SK-N-SH treated with all-trans-retinoic acid at 6 μM for 48 hours (cell line): ENCODE data around the gene GLMN.

Experiments used
- ARNTL ChIP-seq: fragments of 450-650 bp; formaldehyde crosslinking; IDR thresholded peaks from 2 replicates; pipeline ENCODE4 v1.5.0; 2020; ENCODE audit warnings: low read depth, mild to moderate bottlenecking, moderate library complexity, borderline replicate concordance
- CREB5 ChIP-seq: fragments of 250-450 bp; sonication (Bioruptor Pico); IDR thresholded peaks from 2 replicates; pipeline ENCODE4 v1.5.1; 2020; ENCODE audit warnings: low read depth, mild to moderate bottlenecking, moderate library complexity
- CSDC2 ChIP-seq: fragments of 250-450 bp; sonication (Bioruptor Pico); IDR thresholded peaks from 2 replicates; pipeline ENCODE4 v1.5.0; 2020; ENCODE audit warnings: mild to moderate bottlenecking, moderate library complexity
- CSRNP3 ChIP-seq: fragments of 250-450 bp; sonication (Bioruptor Pico); IDR thresholded peaks from 2 replicates; pipeline ENCODE4 v1.5.1; 2021; ENCODE audit warnings: mild to moderate bottlenecking, moderate library complexity
- OSR1 ChIP-seq: fragments of 250-450 bp; sonication (Bioruptor Pico); IDR thresholded peaks from 2 replicates; pipeline ENCODE4 v1.8.0; 2022; ENCODE audit warnings: moderate library complexity, mild to moderate bottlenecking, inconsistent platforms
- POU6F1 ChIP-seq: fragments of 250-450 bp; sonication (Bioruptor Pico); IDR thresholded peaks from 2 replicates; pipeline ENCODE4 v1.8.0; 2021; ENCODE audit warnings: low read depth, mild to moderate bottlenecking, moderate library complexity, borderline replicate concordance
- TOX ChIP-seq: fragments of 250-450 bp; sonication (Bioruptor Pico); IDR thresholded peaks from 2 replicates; pipeline ENCODE4 v1.8.0; 2021; ENCODE audit warnings: mild to moderate bottlenecking, moderate library complexity, borderline replicate concordance
- ZFP3 ChIP-seq: fragments of 250-450 bp; sonication (Bioruptor Pico); IDR thresholded peaks from 2 replicates; pipeline ENCODE4 v1.5.0; 2020; ENCODE audit warnings: mild to moderate bottlenecking, moderate library complexity
- ZFP30 ChIP-seq: fragments of 450-650 bp; formaldehyde crosslinking; IDR thresholded peaks from 2 replicates; pipeline ENCODE4 v1.5.0; 2022; ENCODE audit warnings: mild to moderate bottlenecking, moderate library complexity
- ZNF70 ChIP-seq: fragments of 450-650 bp; formaldehyde crosslinking; IDR thresholded peaks from 2 replicates; pipeline ENCODE4 v1.5.0; 2020; ENCODE audit warnings: mild to moderate bottlenecking, moderate library complexity
- TF ChIP-seq, protein P1 (sequence below): fragments of 250-450 bp; sonication (Bioruptor Pico); IDR thresholded peaks from 2 replicates; pipeline ENCODE4 v1.8.0; 2020; ENCODE audit warnings: mild to moderate bottlenecking, moderate library complexity, borderline replicate concordance

DNA sequence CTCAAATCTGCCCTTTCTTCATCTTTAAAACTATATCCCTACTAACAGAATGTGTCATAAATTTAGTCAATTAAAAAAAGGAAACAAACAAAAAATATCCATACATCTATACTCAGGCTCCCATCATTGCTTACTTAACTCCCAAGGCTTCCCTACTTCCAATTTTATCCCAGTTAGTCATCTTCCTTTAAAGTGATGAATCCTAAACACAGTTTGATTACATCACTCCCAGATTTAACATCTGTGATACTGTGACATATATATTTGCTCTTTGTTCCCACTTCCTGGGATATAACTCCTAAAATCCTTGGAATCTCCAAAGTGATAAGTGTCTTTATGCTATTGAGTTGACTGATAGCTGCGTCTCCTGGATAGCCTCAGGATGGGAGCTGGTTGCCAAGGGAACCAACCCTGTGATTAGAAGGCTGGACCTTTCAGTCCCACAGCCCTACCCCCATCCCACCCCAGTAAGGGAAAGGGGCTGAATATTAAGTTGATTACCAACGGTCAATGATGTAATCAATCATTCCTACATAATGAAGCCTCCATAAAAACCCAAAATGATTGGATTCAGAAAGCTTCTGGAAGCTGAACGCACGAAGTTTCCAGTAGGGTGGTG is 21.6 kb downstream of the GLMN start:
- TF ChIP-seq CSDC2 (no peak), ARNTL (CRISPR knock-in tag) (no peak), CREB5 (no peak), TOX (CRISPR knock-in tag) (no peak), ZFP3 (CRISPR knock-in tag) (no peak), ZNF70 (CRISPR knock-in tag) (no peak), CSRNP3 (no peak), ZFP30 (CRISPR knock-in tag) (no peak), POU6F1 (CRISPR knock-in tag) (no peak), OSR1 (CRISPR knock-in tag) (no peak)
- TF ChIP-seq, protein P1, sequence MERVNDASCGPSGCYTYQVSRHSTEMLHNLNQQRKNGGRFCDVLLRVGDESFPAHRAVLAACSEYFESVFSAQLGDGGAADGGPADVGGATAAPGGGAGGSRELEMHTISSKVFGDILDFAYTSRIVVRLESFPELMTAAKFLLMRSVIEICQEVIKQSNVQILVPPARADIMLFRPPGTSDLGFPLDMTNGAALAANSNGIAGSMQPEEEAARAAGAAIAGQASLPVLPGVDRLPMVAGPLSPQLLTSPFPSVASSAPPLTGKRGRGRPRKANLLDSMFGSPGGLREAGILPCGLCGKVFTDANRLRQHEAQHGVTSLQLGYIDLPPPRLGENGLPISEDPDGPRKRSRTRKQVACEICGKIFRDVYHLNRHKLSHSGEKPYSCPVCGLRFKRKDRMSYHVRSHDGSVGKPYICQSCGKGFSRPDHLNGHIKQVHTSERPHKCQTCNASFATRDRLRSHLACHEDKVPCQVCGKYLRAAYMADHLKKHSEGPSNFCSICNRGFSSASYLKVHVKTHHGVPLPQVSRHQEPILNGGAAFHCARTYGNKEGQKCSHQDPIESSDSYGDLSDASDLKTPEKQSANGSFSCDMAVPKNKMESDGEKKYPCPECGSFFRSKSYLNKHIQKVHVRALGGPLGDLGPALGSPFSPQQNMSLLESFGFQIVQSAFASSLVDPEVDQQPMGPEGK, result no peak
